Measurements from ENCODE around the gene PSIP1. TPM values are rescaled to one million over a fixed set of nuclear protein-coding genes. Genes with fewer than 3 reads are reported as not detected.

Gene PSIP1
- total RNA-seq, 1 experiment from 2014 or later: 42.9 TPM

GRCh38 chr9:15552636-15553527, 42.1 kb upstream of the PSIP1 start, which contains the start of gene CCDC171:
Gene CCDC171 (plus strand): TSS chr9:15553043. CDS start chr9:15564089, 11,046 bp downstream.
- DNase-seq (peak; percentile 91), ATAC-seq (peak; percentile 97)
- H3K36me3 ChIP-seq (ENCODE audit: low read depth, low read length): no peaks in the 10 kb centered on the region
- no peaks in the 10 kb centered on the region for H4K20me1 ChIP-seq (ENCODE audit: low read length)
- H3K9me2 ChIP-seq (replicated peaks; ENCODE audit: low read length): no peaks in the 10 kb centered on the region
- TF ChIP-seq EZH2 (IDR thresholded peaks at IDR 0.05; ENCODE audit: low read length, unreplicated experiment): no peak
- no peak for TF ChIP-seq CTCF (conservative IDR thresholded peaks at IDR 0.05; ENCODE audit: low read depth, low read length)
- no peak for TF ChIP-seq EZH2phosphoT487 (IDR thresholded peaks at IDR 0.05; ENCODE audit: borderline replicate concordance, low read length)
- BruUV-seq (replicated peaks): TSS peak; percentile 65
- H3K27ac ChIP-seq (ENCODE audit: low read length): no peak within 1 kb of the TSS; the same call in 1 of the 2 replicates
- no peaks in the 10 kb centered on the region for H3F3A ChIP-seq (ENCODE audit: low read length, unreplicated experiment)
- no peaks in the 10 kb centered on the region for H3K79me2 ChIP-seq (ENCODE audit: low read length)
- H3K4me2 ChIP-seq (ENCODE audit: low read length): peak within 1 kb of the TSS; percentile 99
- H3K9me3 ChIP-seq (ENCODE audit: low read length): no peaks in the 10 kb centered on the region
- no peaks in the 10 kb centered on the region for H3K27me3 ChIP-seq (ENCODE audit: low read length)
- H3K4me3 ChIP-seq (ENCODE audit: low read length): peak within 1 kb of the TSS; percentile 81
- peak within 1 kb of the TSS; percentile 100 for H2AFZ ChIP-seq (ENCODE audit: low read length)
- intact Hi-C loops (cut with micrococcal nuclease): no loop called here
- ChIA-PET CTCF (interaction anchor here (0.5 to 1.2 kb wide), 7 partner anchors 9 to 68 kb away, joined by 3 to 8 read pairs (median 3); no protein-coding TSS in a partner anchor), POLR2A (ENCODE audit: unreplicated experiment) (interaction anchor here (0.6 to 1.0 kb wide), 4 partner anchors 9 to 68 kb away, joined by 3 to 31 read pairs (median 12); no protein-coding TSS in a partner anchor)
- peak within 1 kb of the TSS; percentile 81 for H3K9ac ChIP-seq (ENCODE audit: low read length)
- H3K4me1 ChIP-seq (ENCODE audit: insufficient read depth, low read length): peaks cover 9% of the 10 kb centered on the region

GRCh38 chr9:15549611-15550010, 38.8 kb upstream of the PSIP1 start:
- H3K4me2 ChIP-seq (ENCODE audit: low read length): no peak overlapping the region
- ATAC-seq (no peak), DNase-seq (no peak)
- no peaks in the 10 kb centered on the region for H3K9me2 ChIP-seq (replicated peaks; ENCODE audit: low read length)
- no peak for TF ChIP-seq EZH2 (IDR thresholded peaks at IDR 0.05; ENCODE audit: low read length, unreplicated experiment)
- POLR2A ChIA-PET (ENCODE audit: unreplicated experiment): no interaction called here
- no TSS peak for BruUV-seq (replicated peaks)
- no peaks in the 10 kb centered on the region for H3K36me3 ChIP-seq (ENCODE audit: low read depth, low read length)
- H2AFZ ChIP-seq (ENCODE audit: low read length): no peak overlapping the region
- H4K20me1 ChIP-seq (ENCODE audit: low read length): no peaks in the 10 kb centered on the region
- no peaks in the 10 kb centered on the region for H3K27me3 ChIP-seq (ENCODE audit: low read length)
- H3F3A ChIP-seq (ENCODE audit: low read length, unreplicated experiment): no peaks in the 10 kb centered on the region
- H3K4me1 ChIP-seq (ENCODE audit: insufficient read depth, low read length): peaks cover 9% of the 10 kb centered on the region
- no peaks in the 10 kb centered on the region for H3K9me3 ChIP-seq (ENCODE audit: low read length)
- no peak overlapping the region for H3K9ac ChIP-seq (ENCODE audit: low read length)
- no peak overlapping the region for H3K27ac ChIP-seq (ENCODE audit: low read length)
- no peaks in the 10 kb centered on the region for H3K79me2 ChIP-seq (ENCODE audit: low read length)
- H3K4me3 ChIP-seq (ENCODE audit: low read length): no peak overlapping the region
- intact Hi-C loops (cut with micrococcal nuclease): no loop called here
- CTCF ChIA-PET: no interaction called here

- ATAC-seq (peak; percentile 97), DNase-seq (peak; percentile 82)
- Histone ChIP-seq H3K4me2 (ENCODE audit: low read length) (peak overlapping the region; percentile 83), H3K4me3 (ENCODE audit: low read length) (peak overlapping the region; percentile 53; the same call in 1 of the 2 replicates), H3F3A (ENCODE audit: low read length, unreplicated experiment) (no peaks in the 10 kb centered on the region), H4K20me1 (ENCODE audit: low read length) (no peaks in the 10 kb centered on the region), H3K4me1 (ENCODE audit: insufficient read depth, low read length) (peaks cover 13% of the 10 kb centered on the region), H3K36me3 (ENCODE audit: low read depth, low read length) (no peaks in the 10 kb centered on the region), H3K9me2 (replicated peaks; ENCODE audit: low read length) (no peaks in the 10 kb centered on the region), H3K27me3 (ENCODE audit: low read length) (no peaks in the 10 kb centered on the region), H3K9ac (ENCODE audit: low read length) (no peak overlapping the region), H2AFZ (ENCODE audit: low read length) (peak overlapping the region; percentile 39), H3K9me3 (ENCODE audit: low read length) (no peaks in the 10 kb centered on the region), H3K27ac (ENCODE audit: low read length) (peak overlapping the region; percentile 64), H3K79me2 (ENCODE audit: low read length) (no peaks in the 10 kb centered on the region)
- CTCF ChIA-PET: interaction anchor here (1.0 to 1.1 kb wide), 2 partner anchors 10 to 31 kb away, joined by 3 to 5 read pairs; partner anchors contain the start of gene CCDC171
- TF ChIP-seq EZH2phosphoT487 (IDR thresholded peaks at IDR 0.05; ENCODE audit: borderline replicate concordance, low read length): no peak
- no peak for TF ChIP-seq CTCF (conservative IDR thresholded peaks at IDR 0.05; ENCODE audit: low read depth, low read length)
- TF ChIP-seq EZH2 (IDR thresholded peaks at IDR 0.05; ENCODE audit: low read length, unreplicated experiment): no peak
- POLR2A ChIA-PET (ENCODE audit: unreplicated experiment): interaction anchor here (0.5 to 0.9 kb wide), 3 partner anchors 9 to 32 kb away, joined by 3 to 16 read pairs (median 7); partner anchors contain the start of gene CCDC171
- BruUV-seq (replicated peaks): no TSS peak
- intact Hi-C loops (cut with micrococcal nuclease): loop anchor here (2.0 kb wide), 1 partner anchor 32 kb away; the partner anchor contains the start of gene PSIP1
Measured at GRCh38 chr9:15543047-15543813, 32.5 kb upstream of the PSIP1 start.

All from PC-3 (cell line).